Stimulated activated CD8-positive, alpha-beta memory T cell treated with anti-CD3 and anti-CD28 coated beads, Interleukin-4, amount 100 ng/mL, for 48 hours (primary cell): ENCODE results near the gene NCK2.

ENCODE experiments used
- DNase-seq: peaks from one replicate; pipeline ENCODE4 v3.0.0-alpha.2; 2020

Gene NCK2

GRCh38 chr2:105736145-105736544 lies 8.6 kb upstream of the NCK2 start:
- no peak for DNase-seq

DNA sequence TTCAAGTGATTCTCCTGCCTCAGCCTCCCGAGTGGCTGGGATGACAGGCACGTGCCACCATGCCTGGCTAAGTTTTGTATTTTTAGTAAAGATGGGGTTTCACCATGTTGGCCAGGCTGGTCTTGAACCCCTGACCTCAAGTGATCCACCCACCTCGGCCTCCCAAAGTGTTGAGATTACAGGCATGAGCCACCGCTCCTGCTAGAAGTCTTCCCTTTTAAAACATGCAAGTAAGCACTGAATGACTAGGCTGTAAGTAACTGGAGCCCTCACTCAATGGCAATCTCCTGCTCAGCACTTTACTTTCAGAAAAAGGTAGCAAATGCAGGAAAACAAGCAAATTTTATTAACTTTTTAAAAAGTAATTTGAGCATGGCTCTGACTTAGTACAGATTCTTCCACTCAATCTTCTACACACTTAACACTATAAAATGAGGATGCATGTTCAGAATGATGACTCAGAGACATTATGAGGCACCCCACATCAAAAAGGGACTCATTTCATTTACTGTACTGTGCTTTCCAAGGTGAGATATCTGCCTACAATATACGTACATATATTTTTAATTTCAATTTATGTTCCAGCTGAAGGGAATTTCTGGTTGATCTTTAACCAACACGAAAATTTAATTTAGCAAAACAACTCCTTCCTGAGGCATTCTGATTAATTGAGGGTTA lies 6.6 kb upstream of the NCK2 start:
- no peak for DNase-seq

DNA sequence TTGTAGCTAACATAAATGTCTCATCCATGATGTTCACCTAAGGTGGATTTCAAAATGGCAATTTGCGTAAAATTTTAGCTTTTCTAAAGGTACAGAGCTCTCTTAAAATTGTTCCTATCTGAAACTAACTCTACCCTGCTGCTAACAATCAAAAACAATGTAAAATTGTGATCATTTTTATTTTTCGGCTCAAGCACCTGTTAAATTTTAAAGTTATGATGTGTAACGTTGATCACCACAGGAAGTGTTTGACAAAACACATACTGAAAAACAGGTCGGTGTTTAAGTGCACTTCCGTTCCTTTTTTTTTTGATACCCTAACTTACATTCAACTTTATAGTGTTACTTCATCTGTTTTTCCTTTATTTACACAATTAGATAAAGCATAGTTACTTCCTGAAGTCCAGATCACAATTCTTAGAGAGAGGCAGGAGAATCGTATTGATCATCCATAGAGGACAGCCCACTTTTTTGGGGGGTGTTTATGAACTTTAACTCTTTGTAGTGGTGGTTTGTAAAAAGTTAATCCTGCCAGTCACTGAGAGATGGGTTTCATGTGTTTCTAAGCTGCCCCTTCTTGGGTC lies 6.0 kb upstream of the NCK2 start:
- DNase-seq: no peak

DNA sequence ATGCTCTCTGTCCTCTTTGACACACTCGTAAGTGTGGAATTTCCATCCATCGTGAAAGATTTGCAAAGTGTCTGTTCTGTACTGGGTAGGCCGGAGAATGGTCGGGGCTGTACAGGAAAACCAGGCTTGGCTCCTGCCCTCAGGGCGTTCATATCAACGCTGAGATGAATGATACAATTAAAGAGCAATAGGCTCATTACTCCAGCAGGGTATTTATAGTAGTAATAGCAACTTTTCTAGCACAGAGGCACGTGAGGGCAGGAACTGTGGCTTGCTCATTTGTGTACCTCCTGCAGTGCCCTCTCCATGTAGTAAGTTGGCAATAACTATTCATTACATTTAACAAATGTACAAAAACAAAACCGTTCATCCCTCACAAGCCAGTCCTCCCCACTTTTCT lies 5.3 kb upstream of the NCK2 start:
- no peak for DNase-seq

DNA sequence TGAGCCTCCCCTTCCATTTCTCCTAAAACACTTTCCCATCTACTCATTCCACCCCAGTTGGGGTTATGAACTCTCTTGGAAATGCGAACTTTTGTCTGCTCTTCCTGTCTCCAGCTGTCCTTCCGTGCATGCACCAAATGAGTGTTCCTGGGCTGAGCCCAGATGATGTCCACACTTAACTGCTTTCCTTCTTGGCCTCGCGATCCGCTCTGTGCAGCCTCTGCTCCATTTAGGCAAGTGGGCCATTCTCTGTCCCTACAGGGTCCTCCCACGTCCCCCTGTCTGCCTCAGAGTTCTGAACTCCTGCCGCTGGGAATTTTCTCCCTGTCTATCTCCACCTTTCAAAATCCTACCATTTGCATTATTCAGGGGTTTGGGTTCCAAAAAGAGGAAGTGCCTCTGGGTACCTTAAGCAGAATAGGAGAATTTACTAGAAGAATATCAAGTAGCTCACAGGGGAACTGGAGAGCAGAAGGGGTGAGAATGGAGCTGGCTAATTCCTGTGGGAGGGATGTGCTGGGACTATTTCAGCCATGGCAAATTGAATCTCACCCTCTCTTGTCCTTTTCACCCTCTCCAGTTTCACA lies 4.7 kb upstream of the NCK2 start:
- DNase-seq: no peak

DNA sequence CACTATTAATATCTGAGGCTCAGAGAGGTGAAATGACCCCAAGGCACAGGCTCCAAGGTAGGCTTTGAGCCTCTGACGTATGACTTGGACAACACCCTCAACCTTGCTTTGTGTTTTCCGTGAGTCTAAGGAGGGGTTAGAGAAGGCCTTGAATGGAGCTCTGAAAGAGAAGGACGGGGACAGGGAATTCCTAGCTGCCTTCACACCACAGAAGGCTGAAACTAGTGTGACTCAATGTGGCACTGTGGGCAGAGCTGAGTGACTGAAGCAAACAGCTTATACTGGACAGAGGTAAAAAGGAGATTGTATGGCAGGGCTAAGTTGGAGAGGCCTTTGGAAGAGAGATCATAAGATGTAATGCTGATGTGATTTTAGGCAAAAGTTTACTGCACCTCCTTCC lies 3.5 kb upstream of the NCK2 start:
- no peak for DNase-seq

DNA sequence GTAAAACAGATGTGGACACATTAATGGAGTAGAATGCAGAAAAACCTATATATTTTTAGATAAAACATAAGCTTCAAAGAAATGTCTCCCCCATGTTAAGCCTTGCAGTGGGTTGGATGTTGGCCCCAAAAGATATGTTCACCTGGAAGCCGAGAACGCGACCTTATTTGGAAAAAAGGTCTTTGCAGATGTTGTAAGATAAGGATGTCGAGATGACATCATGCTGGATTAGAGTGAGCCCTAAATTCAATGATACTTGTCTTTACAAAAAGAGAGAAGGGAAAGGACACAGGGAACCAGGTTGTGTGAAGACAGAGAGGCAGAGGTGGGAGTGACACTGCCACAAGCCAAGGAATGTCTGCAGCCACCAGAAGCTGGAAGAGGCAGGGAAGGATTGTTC lies 3.1 kb upstream of the NCK2 start:
- no peak for DNase-seq

- DNase-seq: peak; percentile 75
Measured at GRCh38 chr2:105744091-105744908, 412 bp upstream of the NCK2 start.

- peak; percentile 96 for DNase-seq
Measured at GRCh38 chr2:105746177-105747080, 1.7 kb downstream of the NCK2 start.

DNA sequence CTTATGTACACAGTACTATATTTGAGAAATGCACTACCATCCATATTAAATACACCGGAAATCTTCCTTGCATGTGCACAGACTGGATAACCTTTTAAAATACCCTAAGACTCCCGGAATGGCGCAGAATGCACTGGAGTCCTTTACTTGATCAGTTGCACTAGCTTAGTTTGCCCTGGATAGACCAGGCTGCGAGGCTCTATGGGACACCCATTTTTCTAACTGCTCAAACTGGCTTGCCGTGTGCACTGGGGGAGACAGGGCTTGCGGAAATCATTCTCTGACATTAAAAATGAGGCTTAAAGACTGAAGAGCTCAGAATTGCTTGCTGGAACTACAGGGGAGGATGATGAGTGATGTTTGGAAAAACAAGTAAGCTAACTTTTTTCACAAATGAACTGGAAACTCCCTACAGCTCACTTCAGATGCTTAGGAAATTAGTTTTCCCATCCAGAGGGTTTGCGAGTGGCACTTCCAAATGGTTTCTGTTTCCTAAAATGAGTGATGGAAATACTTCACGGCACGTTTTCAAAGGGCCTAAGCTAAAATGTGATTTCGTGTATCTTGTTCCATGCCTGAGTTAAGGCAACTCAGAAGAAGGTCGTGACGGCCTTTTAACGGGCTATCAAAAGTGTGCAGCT lies 2.7 kb downstream of the NCK2 start:
- no peak for DNase-seq

DNA sequence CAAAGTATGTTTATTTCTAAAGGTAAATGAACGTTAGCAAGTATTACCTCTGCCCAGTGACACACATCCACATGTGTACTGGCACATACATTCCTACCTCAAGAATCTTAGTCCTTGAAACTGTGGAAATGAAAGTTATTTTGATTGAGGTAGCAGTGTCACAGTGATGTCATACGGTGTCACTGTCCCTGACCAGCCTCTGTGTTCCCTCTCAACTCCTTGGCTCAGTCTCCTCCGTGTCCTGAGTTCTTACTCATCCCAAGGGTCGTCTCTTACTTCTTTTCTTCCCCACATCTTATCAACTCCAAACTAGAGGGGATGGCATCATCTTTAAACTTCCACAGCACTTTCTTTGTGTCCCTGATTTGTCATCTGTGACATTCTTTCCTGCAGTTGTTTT lies 3.3 kb downstream of the NCK2 start:
- DNase-seq: no peak

DNA sequence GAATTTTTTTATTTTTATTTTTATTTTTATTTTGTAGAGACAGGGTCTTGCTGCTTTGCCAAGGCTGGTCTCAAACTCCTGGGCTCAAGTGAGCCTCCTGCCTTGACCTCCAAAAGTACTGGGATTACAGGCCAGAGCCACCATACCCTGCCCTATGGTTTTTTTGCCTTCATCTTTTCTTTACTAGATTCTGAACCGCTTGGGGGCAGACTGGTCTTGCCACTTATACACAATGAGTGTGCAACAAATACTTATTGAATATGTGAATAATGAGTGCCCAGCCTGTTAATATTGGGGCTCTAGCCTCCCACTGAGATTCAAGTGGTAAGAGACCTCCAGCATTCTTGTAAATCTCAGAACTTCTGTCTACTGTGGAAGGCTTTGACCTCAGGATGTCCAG lies 3.9 kb downstream of the NCK2 start:
- DNase-seq: no peak

DNA sequence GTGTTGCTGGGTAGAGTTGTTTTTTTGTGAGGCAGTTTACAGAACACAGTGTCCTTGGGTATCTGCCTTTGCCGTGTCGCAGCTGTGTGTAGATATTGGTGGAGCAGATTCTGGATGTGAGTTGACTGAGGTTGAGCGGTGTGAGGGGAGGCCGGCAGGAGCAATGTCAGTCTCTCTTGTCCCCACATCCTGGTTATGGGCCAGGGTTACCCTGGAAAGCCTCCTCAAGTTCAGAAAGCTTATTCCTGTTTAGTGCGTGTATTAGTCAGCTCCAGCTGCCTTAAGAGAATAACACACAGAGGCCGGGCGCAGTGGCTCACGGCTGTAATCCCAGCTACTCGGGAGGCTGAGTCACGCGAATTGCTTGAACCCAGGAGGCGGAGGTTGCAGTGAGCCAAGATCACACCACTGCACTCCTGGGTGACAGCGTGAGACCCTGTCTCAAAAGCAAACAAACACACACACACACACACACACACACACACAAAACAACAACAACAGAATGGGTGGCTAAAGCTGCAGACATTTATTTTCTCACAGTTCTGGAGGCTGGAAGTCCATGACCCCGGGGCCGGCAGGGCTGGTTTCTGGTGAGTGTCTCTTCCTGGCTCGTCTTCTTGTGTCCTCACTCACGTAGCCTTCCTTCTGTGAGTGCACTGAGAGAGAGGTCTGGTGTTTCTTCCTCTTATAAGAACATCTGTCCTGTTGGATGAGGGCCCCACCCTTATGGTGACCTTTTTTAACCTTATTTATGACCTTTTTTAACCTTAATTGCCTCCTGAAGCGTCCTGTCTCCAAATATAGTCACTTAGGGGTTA lies 5.1 kb downstream of the NCK2 start:
- peak; percentile 70 for DNase-seq

DNA sequence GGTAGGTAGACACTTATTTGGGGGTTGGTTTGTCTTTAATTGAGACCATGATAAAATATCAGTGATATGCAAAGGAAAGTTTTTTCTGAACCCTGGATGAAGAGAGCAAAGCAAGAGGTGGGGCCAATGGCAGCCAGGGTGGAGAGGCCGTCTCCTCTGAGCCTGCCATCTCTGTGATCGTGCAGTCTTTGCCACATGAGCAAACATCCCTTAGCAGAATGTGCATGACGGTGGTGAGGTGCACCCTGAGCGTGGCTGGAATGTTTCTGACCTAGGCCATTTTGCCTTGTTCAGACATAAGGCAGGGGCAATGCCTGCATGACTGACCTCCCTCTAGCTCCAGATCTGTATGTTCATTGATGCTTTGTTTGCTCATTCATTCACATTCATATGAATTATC lies 6.0 kb downstream of the NCK2 start:
- no peak for DNase-seq

GRCh38 chr2:105751272-105751671 lies 6.6 kb downstream of the NCK2 start:
- DNase-seq: no peak

DNA sequence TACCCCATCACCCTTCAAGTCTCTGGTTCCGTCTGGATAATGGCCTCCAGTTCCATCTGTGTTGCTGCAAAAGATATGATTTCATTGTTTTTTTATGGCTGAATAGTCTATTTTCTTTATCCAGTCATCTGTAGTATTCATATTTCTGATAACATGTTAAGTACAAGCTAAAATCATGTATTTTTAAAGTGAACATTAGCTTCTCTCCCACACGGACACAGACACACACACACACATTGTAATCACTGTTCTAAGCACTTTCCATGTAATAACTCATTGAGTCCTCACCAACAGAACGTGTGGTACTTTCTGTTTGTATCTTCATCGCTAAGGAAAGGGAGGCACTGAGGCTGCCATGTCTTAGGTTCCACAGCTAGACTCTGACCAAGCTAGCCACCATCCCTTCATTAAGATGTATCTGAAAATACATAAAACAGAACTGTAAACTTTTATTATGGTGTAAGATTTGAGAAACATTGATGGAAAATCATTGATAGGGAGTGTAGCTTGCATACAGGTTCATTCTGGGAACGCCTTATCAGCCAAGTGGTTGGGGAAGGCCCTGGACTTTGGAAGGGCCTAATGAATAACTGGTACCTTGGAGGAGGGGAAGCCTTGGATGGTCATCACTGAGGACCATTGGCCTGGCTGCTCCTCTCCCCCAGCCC lies 8.1 kb downstream of the NCK2 start:
- no peak for DNase-seq

DNA sequence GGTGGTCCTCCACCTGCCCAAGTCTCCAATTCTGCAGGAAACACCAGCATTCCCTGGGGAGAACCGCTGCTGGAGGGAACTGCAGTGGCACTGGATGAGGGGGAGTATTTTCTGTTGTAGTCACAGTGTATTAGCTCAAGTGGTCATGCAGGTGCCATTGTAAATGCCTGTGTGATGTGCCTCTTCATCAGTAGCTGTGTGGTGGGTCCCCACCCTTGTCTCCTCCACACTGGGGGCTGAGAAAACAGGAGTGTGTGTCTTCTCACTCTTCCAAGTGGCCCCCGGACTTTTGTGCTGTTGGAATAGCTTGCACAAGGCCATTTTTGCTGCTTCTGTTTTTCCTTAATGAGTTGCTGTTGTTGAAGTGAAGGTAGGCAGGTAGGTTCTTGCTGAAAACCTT lies 8.7 kb downstream of the NCK2 start:
- no peak for DNase-seq

DNA sequence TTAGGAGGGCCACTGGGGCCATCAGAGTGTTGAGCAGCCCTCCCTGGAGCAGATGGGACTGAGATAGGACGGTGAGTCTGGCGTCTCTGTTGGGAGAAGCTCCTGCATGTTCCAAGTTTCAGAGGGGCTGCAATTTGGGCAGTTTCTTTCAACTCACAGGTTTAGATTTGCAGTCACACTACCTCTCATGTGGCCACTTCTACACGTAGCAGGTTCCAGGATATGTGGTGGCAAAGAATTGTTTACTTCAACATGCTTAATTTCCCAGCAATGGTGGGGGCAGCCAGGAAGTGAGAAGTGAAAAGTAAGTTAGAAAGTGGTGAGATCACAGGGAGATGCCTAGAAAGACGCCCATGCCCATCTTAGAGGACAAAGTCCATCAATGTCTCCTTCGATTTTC lies 9.3 kb downstream of the NCK2 start:
- peak; percentile 64 for DNase-seq

- DNase-seq: no peak
Measured at GRCh38 chr2:105754994-105755393, 10.3 kb downstream of the NCK2 start.

DNA sequence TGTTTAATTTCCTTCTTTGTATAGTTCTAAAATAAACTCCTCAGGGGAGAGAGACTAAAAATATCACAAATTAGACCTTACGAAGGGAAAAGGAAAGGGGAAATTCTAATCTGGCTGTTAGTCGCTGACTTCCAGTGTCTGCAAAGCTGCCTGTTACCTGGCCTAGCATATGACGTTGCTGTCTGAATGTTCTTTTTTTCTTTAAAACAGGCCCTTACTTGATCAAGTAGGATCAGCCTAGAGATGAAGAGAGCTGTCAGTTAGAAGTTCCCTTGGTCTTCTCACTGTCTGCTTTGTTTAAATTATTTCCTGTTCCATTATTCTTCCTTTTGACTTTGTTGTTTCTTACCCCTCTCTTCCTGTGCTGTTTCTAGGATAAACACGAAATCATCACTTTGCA lies 11.2 kb downstream of the NCK2 start:
- no peak for DNase-seq

- no peak for DNase-seq
Measured at GRCh38 chr2:105756435-105756834, 11.7 kb downstream of the NCK2 start.
